Stimulated activated CD8-positive, alpha-beta memory T cell treated with anti-CD3 and anti-CD28 coated beads, Interleukin-4, amount 100 ng/mL, for 24 hours (primary cell): ENCODE data around the gene AVPR1B.

Source experiments
- DNase-seq: peaks from one replicate; pipeline ENCODE4 v3.0.0-alpha.2; 2020; ENCODE audit warnings: low read depth

Gene AVPR1B

DNA sequence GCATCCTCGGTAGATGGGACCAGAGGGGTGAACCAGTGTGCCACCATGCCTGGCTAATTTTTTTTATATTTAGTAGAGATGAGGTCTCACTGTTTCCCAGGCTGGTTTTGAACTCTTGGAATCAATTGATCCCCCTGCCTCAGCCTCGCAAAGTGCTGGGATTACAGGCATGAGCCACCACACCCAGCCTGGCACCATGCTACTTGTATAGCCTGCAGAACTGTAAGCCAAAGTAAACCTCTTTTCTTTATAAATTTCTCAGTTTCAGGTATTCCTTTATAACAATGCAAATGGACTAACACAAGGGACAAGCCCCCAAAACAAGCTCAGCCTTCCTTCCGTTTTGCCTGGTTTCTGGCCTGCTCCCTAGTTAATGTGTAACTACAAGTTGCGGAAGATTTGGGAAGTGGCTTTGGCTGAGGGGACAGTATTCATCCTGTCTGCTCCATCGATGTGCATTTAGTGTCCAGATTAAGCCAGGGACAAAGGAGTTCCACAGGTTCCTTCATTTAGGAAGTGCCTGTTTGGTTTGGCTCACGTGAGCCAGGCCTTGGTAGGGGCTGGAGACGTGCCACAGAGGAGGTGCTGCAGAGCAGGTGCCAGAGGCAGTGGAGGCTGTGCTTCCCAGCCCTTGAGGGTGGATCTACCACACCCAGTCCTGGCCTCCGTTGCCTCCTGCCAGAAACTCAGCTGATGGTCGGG lies 4.4 kb downstream of the AVPR1B start:
- DNase-seq, result no peak

DNA sequence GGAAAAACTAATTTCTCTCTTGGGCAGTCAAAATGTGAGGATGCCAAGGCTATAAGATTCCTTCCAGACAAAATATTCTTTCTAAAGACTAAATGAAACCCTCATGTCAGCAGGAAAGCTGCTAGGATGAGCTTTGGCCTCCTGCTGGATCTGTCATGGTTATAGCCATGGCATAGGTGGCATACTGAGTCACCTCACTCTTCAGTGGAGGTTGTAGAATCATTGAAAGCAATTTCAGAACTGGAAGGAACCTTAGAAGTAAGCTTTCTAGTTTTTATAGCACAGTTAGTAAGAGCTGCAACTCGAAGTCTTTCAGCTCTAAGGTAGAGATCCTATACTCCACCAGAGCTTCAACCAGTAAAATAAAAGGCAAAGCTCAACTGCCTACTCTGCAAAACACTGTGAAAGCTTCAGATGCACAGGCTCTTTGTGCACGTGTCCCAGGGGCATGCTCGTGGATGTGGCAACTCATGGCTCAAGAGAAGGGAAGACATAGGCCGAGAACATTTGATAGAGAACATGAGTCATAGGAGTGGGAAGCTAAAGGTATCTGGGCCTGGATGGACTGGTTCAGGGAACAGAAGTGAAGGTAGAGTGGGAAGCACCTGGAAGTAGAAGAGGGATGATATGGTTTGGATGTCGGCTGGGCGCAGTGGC lies 5.8 kb downstream of the AVPR1B start:
- no peak for DNase-seq

DNA sequence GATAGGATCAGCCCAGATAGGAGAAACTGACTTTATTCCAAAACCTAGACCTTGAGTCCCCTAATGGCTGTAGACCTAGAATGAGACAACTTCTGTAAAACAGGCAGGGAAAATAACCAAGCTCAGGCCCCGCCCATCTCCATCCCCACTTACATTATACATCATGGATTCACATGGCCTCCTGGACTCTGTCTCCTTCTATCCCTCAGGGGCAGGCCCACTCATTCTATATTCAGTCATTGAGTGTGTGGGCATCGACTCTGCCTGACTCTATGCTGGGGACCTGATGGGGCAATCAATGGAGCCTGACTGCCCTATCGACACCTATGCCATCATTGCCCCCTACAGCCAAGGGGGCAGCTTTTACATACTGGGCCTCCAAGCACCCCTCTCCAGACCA lies 6.4 kb downstream of the AVPR1B start:
- no peak for DNase-seq

DNA sequence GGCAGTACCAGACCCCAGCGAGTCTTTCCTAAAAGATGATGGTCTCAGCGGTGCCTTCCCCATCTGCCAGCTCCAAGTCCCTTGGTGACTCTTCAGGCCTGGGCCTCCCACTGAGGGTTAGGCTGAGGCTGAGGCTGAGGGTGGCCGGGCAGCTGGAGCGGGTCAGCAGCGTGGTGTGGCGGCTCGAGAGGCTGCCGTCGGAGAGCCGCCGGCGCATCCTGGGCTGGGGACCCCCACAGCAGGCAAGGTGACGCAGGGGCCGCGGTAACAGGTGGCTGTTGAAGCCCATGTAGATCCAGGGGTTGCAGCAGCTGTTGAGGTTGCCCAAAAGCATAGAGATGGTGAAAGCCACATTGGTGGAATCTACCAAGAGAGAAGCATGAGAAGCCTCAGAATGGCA lies 7.0 kb downstream of the AVPR1B start:
- no peak for DNase-seq

DNA sequence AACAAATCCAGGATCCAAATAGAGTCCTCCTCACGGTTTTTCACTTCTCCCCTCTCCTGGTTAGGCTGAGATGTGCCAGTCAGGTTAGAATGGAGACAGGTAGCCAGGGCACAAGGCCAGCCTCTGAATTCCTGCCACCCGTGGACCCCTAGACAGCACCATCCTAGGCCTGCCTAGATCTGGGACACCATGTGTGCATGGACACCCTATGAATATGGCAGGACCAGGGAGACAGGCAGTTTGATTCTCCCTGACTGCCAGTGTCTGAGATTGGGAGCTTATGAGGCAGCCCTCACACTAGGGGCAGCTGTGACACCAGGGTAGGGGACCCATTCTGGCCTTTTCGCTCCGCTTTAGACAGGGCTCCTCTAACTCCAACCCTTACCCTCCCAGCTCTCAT lies 7.5 kb downstream of the AVPR1B start:
- DNase-seq, result no peak

DNA sequence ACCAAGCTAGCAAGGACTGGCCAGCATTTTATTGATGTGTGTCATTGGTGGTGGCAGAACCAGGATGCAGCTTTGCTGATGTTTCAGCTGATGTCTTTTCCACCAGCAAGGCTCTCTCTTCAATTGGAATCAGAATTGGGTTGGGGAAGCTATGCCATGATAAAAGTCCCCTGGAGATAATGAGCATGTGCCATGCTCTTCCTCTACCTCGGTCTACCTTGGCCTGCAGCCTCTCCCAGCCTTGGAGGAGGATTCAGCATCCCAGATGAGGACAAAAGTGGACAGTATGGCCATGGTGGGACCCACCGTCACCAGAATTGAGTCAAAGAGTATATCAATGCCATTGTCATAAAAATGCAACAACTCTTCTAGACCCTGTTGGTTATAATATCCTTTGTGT lies 8.6 kb downstream of the AVPR1B start:
- no peak for DNase-seq

DNA sequence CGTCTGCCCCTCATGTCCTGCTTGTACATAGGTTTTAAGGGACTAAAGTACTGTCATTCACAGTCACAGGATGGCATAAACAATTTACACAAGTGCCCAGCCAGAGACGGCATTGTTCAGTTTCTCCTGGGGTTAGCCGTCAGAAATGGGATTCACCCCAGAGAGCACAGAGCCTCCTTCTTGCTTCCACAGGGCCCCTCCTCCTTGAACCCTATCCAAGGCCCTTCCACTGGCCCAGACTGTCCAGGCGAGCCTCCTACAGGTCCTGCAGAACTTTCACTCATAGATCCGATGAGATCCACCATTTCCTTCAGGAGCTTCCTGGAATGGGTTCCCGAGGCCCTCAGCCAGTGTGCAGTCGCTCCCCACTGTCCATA lies 10.0 kb downstream of the AVPR1B start:
- no peak for DNase-seq

DNA sequence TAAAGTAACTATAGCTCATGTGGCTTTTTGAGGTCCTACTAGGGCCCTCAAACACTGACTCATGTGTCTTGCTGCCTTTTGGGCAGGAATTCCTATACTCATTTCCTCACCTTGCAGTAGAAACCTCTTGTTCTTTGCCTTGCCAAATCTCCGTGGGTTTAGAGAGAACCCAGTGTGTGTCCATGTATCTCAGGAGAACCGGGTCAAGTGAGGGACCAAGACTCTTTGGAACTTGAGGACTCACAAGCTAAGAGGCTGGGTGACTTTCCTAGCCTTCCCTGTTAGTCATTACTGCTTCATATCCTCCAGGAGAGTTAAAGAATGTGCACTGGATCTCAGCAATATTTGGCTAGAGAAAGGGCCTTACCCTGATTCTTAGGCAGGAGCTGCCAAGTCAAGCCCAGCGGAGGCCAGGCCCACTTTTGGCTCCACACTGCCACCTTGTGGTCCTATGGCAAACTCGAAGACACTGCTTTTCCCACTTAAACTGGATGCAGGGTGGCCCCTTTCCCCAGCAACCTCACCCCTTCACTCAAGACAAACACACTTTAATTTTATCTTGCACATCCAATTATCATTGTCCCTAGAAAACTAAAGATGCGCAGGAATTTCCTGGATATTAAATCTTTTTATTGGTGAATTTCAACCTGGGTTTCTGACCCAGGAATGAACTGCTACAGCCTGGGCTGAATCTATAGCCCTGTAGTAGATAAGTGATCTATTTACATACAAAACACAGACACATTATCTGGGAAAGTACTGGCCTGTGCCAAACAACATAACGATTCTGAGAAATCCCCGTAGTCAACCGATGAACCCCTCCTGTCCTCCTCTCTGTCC lies 10.6 kb downstream of the AVPR1B start:
- DNase-seq, result peak; percentile 63

GRCh38 chr1:206105464-206105995 lies 11.7 kb downstream of the AVPR1B start:
- DNase-seq, result no peak

GRCh38 chr1:206103979-206104378 lies 13.2 kb downstream of the AVPR1B start:
- no peak for DNase-seq

GRCh38 chr1:206102292-206102936 lies 14.8 kb downstream of the AVPR1B start:
- DNase-seq, result no peak

GRCh38 chr1:206101351-206102045 lies 15.7 kb downstream of the AVPR1B start:
- DNase-seq, result no peak

DNA sequence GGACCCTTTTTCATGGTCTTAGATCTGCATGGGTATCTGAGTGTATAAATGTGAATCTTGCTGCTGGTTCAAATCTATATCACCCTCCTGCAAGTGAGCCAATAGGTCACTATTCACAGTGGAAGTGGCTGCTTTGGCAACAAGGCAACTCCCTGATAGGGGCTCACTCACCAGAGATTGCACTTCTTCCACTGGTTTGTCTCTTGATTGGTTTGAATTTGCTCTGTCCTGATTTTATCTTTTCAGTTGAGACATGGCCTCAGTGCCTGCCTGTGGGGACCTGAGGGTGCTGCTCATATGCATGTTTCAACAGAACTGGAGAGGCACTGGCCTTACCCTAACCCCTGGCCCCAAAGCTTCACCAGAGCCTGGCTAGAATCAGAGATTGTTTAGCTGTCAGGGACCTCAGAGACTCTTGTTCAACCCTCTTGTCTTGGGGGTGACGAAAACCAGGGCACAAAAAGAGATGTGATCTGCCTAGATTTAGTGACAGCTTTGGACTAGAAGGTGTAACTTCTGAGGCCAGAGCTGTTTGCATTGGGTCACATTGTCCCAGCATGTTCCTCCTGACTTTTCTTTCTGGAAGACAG lies 16.9 kb downstream of the AVPR1B start:
- no peak for DNase-seq

GRCh38 chr1:206098242-206098919 lies 18.8 kb downstream of the AVPR1B start:
- DNase-seq, result no peak

DNA sequence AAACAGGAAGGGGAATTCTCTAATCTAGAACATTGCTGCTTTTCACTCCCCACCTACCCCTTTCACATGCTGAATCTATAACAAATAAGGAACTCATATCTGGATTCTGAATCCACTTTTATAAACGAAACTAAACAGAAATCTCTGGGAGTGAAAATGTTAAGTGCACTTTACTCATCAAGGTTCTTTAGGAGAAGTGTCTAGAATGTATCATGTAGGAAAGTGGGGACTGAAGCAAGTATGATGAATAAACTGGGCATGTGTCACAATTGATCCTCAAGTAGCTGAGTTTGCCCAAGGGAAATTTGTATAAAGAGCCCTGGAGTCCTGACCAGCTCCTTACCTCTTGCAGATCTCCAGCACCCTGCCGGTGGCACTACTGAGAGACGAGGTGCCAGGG lies 19.8 kb downstream of the AVPR1B start:
- no peak for DNase-seq

- DNase-seq, result no peak
Observed at GRCh38 chr1:206094024-206094423, 23.2 kb downstream of the AVPR1B start.

- no peak for DNase-seq
Observed at GRCh38 chr1:206089341-206089740, 27.8 kb downstream of the AVPR1B start.

- DNase-seq, result no peak
Observed at GRCh38 chr1:206087091-206087490, 30.1 kb downstream of the AVPR1B start.

- no peak for DNase-seq
Observed at GRCh38 chr1:206083750-206084149, 33.4 kb downstream of the AVPR1B start.

DNA sequence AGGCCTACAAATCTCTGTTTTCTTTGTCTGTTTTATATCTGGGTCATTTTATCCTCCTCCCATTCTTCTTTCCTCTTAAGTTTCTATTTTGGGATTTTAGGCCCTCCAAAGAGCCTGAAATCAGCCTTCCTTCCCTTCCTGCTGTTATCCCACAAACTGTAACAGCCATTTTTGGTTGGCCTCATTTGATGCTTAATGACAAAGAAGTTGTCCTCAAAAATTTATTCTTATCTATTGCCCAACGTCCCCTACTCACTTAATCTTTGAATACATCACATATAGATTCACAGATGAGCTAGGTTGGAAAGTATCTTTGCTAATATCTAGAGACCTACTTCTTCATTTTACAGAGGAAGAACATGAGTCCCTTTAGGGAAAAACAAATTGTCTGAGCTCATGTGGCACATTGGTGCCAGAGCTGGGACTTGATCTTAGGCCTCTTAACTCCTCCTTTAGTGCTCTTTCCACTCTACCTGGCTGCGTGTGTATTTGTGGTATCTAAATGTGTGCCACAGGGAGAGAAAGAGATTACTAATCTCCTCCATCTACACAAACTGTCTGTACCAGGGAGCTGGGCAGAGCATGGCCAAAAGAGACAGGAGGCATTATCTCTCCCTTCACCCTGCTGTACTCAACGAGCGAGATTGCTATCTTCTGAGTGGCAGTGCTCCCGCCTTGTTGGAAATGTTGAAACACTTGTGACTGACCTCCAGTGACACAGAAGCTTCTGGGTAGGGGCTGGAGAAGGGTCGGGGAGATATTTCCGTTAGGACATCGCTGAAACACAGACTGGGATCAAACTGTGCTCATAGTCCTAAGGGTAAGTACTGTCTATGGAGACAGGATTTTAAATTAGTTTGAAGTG lies 34.1 kb downstream of the AVPR1B start:
- no peak for DNase-seq
